Measurements from ENCODE around the gene TNFRSF4.

Gene TNFRSF4

DNA sequence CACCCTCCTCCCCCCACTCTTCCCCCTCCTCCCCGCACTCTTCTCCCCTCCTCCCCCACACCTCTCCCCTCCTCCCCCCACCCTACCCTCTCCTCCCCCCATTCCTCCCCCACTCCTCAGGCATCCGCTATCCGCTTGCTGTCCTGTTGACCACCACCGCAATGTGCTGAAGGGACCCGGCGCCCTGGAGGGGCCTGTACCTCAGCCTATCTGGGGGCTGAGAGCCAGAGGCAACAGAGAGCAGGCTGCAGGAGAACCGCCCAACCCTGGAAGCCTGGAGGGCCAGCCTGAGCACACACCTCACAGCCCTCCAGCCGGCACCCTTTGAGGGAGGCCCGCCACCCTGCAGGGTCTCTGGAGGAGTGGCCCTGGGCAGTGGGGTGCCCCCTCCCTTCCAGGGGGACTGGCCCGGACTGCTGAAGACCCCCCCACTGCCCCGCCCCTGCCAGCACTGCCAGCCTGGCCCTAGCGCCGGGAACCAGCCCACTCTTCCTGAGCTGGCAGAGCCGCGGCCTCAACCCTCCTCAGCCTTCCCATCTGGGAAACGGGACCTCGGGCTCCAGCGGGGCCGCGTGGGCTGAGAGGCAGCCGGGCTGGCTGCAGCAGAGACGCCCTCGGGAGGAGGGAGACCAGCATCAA lies 31.3 kb upstream of the TNFRSF4 start:
- DNase-seq (ENCODE audit: low read depth), result no peak

DNA sequence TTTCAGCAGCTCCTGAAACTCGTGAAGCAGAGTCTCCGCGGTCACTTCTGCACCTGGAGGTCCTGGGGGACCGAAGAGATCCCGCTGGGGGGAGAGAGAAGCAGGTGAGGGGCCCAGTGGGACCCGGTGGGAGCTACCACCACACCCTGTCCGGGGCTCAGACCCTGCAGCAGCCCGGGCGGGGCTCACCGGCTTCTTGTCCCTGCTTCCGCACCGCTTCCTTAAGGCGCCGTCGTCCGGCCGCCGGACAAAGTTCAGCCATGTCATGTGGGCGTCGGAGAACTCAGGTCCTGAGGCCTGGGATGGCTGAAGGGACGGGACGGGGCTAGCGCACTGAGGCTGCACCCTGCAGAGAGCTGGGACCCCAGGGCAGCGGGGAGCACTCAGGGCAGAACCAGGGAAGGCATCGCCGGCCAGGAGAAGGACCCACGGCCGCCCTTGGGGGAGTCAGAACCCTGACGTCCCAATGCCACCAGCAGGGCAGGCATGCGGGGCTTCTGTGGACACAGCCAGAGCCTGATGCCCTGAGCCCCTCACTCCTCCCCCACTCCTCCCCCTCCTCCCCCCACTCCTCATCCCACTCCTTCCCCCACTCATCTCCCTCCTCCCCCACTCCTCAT lies 30.3 kb upstream of the TNFRSF4 start:
- DNase-seq (ENCODE audit: low read depth), result no peak

DNA sequence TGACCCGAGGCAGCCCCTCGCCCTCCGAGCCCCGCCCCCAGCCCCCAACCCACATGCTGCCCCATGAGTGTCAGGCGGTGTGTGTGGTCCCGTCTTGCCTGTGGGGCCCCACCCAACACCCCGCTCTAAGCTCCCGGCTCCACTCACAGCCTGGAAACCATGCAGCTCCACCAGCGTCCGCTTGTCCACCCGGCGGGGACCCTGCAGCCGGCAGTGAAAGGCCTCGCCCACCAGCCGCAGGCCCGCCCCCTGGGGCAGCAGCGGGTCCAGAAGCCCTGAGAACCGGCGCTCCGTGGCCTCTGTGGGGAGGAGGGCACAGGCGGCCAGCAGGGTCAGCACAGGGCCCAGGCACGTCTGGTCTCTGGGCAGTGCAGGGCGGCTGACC lies 29.8 kb upstream of the TNFRSF4 start:
- no peak for DNase-seq (ENCODE audit: low read depth)

DNA sequence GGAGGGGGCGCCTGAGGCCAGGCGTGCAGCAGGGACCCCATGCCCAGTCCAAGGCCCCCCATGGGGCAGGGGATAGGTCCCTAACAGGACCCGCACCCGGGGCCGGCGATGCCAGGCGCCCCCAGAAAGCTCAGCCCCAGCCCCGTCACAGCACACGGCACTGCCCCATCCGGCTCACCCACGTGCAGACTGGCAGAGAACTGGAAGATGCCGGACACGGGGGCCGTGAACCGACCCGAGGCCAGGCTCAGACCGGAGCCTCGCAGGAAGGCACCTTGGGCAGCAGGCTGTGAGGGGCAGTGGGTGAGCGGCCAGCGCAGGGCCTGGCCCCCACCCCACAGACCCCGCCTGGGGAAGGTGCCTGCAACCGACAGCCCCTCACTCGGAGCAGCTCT lies 29.3 kb upstream of the TNFRSF4 start:
- DNase-seq (ENCODE audit: low read depth), result no peak

DNA sequence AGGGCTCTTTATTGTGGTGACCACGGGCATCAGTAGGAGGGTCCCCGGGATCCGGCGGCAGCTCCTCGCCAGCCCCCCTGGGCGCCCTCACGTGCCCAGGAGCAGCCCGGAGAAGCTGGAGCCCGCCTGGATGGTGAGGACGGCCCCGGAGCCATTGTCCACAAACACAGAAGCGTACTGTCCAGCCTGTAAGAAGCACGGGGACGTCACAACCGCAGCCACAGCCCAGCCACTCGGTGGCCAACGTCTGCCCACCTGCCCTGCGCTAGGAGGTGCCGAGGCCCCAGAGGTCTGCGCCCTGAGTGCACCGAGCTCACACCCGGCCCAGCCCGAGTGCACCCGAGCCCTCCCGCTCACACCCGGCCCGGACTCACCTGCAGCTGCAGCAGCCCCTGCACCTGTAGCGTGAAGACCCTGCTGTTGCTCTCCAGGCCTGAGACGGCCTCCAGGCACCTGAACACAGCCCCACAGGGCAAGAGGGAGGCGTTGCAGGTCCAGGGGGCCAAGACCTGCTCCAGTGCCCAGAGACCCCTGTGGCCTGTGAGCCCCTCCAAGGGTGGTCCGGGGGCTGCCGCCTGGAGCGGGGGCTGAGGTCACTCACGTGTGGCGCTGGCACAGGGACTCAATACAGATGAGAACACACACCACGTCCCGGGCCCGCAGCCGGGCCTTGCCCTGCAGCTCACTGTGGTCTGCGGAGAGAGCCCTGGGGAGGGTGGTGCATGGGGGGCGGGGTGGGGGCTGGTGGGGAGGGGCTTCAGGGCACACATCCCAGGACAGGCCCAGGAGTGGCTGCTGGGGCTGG lies 28.7 kb upstream of the TNFRSF4 start:
- DNase-seq (ENCODE audit: low read depth), result no peak

DNA sequence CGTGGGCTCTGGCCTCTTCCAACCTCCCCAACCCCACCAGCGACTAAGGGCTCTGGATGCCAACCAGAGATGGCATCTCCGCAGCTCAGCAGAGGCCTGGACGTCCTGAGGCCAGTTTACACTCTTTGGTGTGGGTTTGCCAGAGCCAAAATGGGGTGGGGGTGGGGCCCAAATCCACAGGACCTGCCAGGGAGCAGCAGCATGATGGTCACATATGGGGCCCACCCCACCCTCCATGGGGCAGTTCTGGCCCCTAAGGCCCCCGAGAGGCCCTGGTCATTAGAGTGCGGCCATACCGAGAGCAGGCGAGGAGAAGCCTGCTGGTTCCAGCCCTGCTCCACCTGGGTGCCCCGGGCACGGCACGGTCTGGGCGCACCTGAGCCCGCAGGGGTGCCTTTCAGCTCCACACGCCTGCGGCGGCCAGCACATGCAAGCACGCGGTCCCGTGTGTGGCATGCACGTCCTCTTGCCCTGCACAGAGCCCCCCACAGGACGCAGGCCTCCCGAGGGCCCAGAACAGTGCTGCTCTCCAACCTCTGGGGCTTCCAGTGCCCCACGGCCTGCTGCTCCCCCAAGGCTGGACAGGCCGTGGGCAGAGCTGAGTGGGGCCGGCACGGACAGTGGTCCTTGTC lies 27.8 kb upstream of the TNFRSF4 start:
- DNase-seq (ENCODE audit: low read depth), result no peak

DNA sequence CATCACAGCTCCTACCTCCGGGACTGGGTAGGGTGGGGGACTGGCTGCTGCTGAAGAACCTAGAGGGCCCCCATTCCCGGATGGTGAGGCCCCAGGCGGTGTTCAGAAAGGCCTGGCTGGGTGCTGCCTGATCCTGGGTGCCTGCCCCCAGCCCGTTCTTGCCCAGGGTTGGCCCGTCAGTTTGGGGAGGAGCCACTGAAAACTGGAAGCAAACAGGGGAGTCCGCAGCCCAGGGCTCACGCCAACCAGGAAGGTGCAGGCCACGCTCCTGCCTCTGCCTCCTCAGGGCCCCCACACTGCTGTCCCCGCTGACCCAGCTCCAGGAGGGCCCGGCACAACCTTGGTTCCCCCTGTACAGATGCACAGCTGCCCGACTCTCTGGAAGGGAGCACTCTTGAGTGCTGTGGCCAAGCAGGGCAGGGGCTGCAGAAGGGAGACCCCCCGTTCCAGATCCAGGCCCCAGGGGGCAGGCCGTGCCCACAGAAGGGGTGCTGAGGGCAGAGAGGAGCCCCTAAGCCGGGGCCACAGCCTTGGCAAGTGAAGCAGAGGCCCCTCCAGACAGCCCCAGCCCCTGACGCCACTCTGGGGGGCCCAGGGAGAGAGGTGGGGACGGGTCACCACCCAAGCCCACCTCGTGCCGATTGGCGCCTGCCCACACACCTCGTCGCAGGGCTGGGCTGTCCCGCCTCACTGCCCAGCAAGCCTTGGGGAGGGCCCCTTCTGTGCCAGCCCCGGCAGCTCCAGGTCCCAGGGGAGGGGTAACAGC lies 27.1 kb upstream of the TNFRSF4 start:
- no peak for DNase-seq (ENCODE audit: low read depth)

DNA sequence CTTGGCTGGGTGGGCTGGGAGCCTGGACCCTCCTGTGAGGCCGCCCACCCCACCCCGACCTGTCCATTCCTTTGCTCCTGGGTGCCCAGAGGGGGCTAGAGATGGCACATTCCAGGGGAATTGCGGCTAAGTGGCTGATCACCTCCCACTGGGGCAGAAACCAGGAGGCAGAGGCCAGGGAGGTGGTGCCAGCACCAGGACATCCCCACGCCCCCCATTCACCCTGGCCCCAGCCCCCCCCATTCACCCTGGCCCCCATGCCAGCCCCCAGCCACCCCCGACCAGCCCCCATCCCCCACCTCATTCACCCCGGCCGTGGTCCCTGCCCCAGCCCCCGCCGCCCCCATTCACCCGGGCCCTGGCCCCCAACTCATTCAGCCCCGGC lies 26.4 kb upstream of the TNFRSF4 start:
- no peak for DNase-seq (ENCODE audit: low read depth)

DNA sequence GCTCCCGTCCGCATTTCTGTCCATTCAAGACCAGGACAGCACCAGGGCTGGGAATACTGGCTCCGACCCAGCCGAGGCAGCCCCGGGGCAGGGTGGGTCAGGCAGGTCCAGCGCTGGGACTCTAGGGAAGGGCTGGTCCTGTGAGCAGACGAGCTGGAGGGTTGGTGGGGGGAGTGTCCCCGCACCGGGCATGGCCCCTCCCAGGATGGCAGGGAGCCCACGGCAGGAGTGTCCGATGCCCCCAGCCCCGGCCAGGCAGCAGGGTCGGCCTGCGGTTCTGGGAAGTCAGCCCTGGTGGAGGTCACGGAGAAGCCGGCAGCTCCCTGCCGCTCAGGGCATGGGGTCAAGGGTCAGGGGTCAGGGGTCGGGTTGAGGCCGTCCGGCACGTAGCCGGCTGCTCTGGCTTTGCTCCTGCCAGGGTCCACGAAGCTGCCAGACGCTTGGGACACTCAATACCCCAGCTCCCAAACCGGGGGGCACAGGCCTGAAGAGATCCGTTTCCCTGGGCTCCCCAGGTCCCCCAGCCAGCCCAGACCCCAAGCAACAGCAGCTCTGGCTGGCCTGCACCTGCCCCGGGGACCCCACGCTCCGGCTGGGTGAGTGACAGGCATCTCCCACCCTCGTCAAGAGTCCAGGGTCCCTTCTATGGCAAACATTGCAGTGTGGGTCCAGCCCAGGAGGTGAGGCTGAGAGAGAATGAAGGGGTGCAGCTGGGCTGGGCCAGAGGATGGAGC lies 25.8 kb upstream of the TNFRSF4 start:
- no peak for DNase-seq (ENCODE audit: low read depth)

DNA sequence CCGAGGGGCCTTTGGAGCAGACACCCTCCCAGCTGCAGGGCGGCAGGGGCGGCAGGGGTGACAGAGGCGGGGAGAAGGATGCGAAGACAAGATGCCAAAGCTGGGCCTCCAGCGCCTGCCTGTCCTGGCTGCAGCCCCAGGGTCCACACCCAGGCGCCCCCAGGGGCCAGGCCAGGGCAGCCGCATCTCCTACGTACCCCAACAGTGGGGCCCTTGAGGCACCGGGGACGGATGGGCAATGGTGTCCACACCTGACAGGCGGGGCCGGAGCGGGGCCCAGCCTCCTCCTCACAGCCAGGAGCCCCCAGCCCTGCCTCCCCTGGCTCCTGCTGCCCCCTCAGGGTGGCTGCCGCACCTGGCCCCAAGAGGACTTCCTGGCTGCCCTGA lies 25.3 kb upstream of the TNFRSF4 start:
- no peak for DNase-seq (ENCODE audit: low read depth)

DNA sequence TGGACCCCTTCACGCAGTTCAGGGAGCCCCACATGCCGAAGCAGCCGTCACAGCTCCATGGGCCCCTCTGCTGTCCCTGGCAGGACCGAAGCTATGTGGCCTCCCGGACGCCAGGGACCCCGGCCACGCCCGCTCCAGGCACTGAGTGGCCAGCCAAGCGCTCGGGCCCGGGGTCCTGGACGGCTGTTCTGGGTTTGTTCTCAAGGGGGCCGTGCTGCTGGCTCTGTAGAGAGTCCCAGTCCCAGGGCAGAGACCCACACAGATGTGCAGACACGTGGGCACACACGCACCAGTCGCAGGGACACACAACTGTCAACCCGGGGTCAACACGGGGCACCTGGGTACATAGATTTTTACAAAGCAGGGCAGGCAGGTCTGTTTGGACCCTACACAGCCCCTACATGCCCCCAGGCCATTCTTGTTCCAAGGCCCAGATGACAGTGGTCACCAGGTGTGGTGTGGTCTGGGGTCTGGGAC lies 24.8 kb upstream of the TNFRSF4 start:
- DNase-seq (ENCODE audit: low read depth), result no peak

DNA sequence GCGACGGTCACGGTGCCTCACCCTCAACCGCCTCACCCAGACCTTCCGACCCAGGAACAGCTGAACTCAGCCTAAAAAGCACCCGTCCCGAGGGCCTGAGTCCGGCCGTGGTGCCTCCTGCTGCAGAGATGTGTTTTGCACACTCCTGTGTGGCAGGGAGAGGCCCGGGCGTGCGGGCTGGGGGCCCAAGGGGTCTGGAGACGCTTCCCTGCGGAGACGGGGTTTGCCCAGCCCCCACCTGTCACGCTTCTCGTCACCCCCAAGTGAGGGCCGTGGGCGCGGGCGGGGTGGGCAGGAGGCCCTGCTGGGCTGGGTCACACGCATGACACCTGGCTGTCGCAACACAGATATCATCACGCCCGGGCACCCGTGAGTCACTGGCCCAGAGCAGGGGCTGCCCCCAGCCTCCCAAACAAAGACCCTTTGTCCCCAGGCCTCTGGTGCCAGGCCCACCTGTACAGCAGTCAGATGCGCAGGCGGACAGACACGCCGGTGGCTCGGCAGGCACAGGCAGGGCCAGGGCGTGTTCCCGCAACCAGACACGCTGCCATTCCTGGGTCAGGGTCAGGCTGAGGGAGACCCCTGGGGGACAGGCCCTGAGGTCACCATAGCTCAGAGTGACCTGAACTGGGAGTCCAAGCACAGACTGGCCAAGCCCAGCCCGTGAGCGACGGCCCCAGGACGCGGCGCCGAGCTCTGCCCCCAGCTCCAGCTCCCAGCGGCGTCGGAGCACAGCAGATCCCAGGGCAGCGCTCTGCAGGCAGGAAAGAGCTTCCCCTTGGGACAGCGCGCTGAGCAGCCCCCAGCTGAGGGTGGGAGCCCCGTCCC lies 24.1 kb upstream of the TNFRSF4 start:
- DNase-seq (ENCODE audit: low read depth), result no peak

DNA sequence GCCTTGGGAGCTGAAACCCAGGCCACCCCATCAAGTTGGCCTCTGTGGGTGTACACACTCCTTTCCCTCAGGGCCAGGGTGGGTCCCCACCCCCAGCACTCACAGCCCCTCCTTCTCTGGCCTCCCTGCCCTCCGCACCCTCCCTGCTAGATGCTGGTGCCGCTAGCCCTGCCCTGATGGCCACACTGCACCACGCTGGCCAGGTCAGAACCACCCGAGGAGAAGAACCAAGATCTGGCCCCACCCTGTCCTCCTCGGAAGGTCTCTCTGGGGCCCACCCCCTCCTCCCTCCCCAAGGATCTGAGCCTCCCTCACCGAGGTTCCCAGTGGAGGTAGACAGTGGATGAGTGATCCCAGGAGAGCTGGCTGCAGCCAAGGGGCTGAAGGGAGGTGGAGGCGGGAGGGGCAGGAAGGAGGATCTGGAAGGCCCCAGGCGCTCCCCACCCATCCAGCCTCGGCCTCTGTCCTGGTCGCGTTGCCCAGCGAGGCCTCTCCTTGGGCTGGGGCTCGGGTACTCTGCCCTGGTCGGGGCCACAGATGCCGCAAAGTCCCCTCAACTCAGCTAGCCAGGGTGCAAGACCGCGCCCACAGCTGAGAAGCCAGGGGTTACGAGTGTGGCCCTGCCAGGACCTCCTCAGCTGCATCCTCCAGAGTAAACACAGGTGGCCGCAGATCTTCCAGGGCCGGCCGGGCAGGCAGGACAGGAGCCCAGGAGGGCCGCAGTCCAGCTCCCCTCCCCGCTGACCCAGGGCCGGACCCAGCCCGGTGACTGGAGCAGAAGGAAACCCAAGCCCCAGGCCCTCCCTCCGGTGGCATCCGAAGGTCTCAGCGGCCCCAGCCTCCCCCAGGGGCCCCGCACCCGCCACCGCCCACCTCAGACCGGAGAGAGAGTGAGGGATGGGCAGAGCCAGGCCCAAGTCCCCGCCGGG lies 23.3 kb upstream of the TNFRSF4 start:
- no peak for DNase-seq (ENCODE audit: low read depth)

DNA sequence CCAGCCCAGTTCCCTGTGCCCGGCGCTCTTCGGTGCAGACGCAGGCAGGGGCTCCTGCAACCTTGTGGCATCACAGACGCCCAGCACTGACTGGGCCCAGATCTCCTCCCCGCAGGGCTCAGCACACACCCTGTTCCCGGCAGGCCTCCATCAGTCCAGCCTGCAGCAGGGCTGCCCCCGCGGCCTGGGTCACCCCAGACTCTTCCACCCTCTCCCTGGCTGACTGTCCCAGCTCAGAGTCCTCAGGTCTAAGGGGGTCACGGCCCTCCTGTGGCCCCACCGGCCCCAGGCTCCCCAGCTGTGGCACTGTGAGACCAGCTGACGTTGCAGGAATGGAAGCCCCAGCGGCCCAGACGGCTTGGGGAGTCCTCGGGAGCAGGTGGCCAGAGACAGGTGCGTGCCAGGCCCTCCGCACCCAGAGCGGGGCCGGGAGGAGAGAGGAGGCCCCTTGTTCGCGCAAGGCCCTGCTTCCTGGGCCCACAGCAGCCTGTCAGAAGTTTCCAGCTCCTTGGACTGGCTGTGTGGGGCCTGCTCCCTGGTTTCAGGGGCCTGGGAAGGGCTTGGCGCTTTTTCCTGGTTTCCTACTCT lies 22.3 kb upstream of the TNFRSF4 start:
- no peak for DNase-seq (ENCODE audit: low read depth)

DNA sequence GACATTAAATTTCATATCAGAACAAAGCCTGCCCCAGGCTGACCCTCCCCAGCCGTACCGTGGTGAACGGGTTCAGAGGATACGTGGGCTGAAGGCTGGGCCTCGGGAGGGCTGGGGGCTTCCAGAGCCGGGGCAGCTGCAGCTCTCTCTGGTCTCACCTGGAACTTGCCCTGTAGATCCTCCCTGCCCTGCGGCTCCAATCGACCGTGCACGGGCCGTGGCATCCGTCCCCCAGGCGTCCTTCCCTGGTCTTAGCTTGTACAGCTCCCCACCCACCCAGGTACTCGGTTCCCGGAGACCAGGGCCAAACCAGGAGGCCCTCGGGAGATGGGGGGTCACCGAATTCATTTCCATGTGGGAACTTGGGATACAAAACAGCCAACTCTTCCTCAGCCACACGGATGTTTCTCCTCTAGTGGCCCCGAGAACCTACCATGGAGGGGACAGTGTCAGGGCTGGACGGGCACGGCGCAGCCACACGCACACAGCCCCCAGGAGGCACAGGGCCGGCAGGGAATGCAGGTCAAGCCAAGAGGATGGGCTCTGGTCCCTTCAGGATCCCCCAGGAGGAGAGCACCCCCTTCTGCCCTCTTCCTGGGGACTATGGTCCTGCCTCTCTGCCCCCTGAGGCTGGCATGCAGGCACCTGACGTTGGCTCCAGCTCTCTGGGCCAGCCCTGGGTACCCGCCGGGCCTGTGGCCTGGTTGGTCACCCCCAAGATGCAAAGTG lies 21.2 kb upstream of the TNFRSF4 start:
- no peak for DNase-seq (ENCODE audit: low read depth)

DNA sequence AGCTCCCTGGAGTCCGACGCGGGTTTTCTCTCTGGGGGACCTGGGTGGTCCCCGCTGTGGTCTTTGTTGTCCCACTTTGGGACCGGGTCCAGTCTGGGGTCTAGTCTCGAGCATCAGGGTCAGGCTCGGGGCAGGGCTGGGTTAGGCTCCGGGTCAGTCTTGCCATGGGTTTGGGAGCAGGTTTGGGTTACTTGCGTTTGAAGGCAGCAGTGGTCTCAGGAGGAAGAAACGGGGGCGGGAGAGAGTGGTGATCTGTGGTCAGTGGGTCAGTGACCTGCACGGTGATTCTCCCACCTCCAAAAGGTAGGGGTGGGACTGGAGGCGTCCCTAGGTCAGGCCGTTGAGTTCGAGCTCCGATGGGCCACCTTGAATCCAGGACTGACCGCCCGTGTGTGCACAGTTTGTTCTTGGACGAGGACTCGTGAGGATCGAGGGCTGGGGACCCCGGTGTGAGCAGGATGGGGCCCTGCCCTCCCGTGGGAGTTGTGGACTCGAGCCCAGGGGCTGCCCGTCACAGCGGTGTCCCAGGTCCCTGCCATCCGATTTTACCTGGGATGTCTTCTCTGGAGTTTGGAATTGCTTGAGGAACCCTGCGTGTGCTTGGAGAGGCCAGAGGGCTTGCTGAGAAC lies 20.3 kb upstream of the TNFRSF4 start:
- no peak for DNase-seq (ENCODE audit: low read depth)

DNA sequence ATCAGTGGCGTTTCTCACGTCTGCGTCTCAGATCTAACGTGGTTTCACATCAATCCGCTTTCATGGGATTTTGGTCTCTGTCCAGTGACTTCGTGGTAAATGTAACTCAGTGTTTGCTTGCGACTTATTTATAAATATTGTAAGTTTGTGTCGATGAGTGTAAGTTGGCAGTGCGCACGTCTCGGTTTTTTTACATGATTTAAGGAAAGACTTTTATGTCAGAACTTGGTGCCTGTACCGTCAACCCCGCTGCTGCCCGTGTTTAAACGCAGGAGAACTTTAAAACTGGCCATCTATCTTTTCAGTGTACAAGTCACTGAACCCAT lies 19.6 kb upstream of the TNFRSF4 start:
- DNase-seq (ENCODE audit: low read depth), result no peak
